ENCODE measurements around the gene LPIN1. TPM values are rescaled to one million over a fixed set of nuclear protein-coding genes. Genes with fewer than 3 reads are reported as not detected.

LPIN1 gene
- total RNA-seq, 1 donor from 2014 or later, result 23.4 TPM

DNA sequence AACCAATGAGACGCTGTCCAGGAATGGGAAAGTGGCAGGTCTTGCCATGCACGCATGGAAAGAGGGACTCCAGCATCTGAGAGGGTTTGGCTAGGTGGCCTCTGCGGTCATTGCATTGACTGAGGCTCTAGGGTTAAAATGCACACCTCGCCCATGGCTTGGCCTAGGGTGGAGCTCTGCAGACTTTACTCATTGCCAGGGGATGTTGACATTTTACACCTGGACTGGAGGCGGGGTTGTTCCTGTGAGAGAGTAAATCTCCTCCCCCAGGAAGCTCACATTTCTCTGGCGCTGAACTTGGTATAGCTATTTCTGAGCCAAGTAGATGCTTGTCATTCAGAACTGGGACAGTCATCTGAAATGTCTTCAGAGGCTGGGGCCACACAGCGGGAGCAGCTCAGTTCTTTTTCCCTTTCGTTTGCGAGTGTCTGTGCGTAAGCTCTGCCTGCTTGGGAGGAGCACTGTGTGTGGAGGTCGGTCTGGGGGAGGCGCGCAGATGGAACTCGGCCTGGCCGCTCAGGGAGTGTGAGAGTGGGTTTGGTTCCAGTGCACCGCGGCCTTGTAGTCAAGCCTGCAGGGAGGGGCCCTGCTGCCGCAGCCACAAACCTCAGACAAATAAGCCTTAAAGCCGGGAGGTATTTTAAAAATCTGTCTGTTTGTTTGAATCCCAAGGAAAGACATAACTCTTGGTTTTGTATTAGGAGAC is 76.5 kb downstream of the LPIN1 start:
- TF ChIP-seq EZH2 (IDR thresholded peaks at IDR 0.05; ENCODE audit: insufficient read depth, low read length), result no peak
- TF ChIP-seq, protein P1, sequence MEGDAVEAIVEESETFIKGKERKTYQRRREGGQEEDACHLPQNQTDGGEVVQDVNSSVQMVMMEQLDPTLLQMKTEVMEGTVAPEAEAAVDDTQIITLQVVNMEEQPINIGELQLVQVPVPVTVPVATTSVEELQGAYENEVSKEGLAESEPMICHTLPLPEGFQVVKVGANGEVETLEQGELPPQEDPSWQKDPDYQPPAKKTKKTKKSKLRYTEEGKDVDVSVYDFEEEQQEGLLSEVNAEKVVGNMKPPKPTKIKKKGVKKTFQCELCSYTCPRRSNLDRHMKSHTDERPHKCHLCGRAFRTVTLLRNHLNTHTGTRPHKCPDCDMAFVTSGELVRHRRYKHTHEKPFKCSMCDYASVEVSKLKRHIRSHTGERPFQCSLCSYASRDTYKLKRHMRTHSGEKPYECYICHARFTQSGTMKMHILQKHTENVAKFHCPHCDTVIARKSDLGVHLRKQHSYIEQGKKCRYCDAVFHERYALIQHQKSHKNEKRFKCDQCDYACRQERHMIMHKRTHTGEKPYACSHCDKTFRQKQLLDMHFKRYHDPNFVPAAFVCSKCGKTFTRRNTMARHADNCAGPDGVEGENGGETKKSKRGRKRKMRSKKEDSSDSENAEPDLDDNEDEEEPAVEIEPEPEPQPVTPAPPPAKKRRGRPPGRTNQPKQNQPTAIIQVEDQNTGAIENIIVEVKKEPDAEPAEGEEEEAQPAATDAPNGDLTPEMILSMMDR (IDR thresholded peaks at IDR 0.05; ENCODE audit: insufficient read depth, low read depth, low read length), result no peak
- Histone ChIP-seq H3K36me3 (ENCODE audit: insufficient read depth, low read length) (peaks cover 13% of the 10 kb centered on the region), H3K9ac (ENCODE audit: low read length) (no peak overlapping the region), H4K20me1 (ENCODE audit: insufficient read depth, low read length) (no peaks in the 10 kb centered on the region), H3K9me3 (ENCODE audit: insufficient read depth, low read depth, low read length) (no peaks in the 10 kb centered on the region), H3K4me1 (ENCODE audit: insufficient read depth, low read length) (no peaks in the 10 kb centered on the region), H3K4me3 (ENCODE audit: insufficient read depth, low read depth, low read length) (no peak overlapping the region), H3K4me2 (ENCODE audit: low read length) (no peak overlapping the region), H2AFZ (ENCODE audit: low read depth, low read length) (no peak overlapping the region), H3K79me2 (ENCODE audit: insufficient read depth, low read length) (no peaks in the 10 kb centered on the region), H3K27me3 (ENCODE audit: insufficient read depth, low read length) (no peaks in the 10 kb centered on the region), H3K27ac (ENCODE audit: low read depth, low read length) (no peak overlapping the region)
- FAIRE-seq, result no peak
- no peaks in the 10 kb centered on the region for H3K9me3 Mint-ChIP-seq (ENCODE audit: unreplicated experiment)
- H3K4me1 Mint-ChIP-seq (ENCODE audit: low read depth, unreplicated experiment), result no peaks in the 10 kb centered on the region
- peaks cover 22% of the 10 kb centered on the region for H3K36me3 Mint-ChIP-seq (ENCODE audit: low read depth, unreplicated experiment)
- DNase-seq (ENCODE audit: low read depth), result no peak
- H3K27ac Mint-ChIP-seq (ENCODE audit: unreplicated experiment), result no peak overlapping the region
- peaks cover 2% of the 10 kb centered on the region for H3K27me3 Mint-ChIP-seq (ENCODE audit: low read depth, unreplicated experiment)
- no peak overlapping the region for H3K4me3 Mint-ChIP-seq (ENCODE audit: unreplicated experiment)

DNA sequence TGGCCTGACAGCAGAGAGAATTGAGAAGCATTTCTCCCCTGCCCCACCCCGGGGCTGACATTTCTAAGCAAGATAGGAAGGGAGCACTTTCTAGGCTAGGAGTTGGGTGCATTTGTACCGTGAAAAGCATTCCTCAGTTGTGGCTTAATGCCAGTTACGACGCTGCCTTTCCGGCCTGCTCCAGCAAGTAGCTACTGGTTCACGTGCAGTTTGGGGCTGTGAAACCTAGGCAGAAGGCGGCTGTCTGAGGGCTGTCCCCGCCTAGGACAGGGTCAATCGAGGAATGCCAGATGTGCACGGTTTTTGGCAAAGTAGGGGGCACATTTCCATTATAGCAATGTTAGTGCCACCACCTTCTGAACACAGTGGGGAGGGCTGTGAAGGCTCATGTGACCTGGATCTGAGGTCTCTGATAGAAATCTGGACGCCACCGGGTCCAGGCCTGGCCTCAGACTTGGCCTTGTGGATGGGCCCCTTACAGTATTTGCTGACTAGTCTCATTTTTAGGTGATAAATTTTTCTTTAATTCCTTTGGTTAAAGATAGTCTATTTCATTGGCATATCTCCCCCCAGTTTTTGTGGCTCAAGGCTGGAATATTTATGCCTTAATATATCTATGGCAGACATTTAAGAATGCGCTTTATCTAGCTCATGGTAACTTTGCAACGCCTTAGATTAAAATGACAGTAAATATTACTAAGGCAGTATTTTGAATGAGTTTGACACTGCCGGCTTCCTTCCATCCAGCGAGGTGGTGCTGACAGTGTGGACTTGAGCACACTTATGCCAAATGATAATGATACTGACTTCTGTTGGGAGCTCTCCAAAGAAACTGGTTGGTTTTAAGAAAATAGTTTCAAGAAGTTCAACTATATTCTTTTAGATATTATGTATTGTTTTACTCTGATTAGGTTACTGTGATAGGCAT is 78.7 kb downstream of the LPIN1 start:
- Mint-ChIP-seq H3K4me3 (ENCODE audit: unreplicated experiment) (no peak overlapping the region), H3K9me3 (ENCODE audit: unreplicated experiment) (no peaks in the 10 kb centered on the region), H3K4me1 (ENCODE audit: low read depth, unreplicated experiment) (peaks cover 10% of the 10 kb centered on the region), H3K36me3 (ENCODE audit: low read depth, unreplicated experiment) (peaks cover 15% of the 10 kb centered on the region), H3K27me3 (ENCODE audit: low read depth, unreplicated experiment) (peaks cover 2% of the 10 kb centered on the region), H3K27ac (ENCODE audit: unreplicated experiment) (no peak overlapping the region)
- Histone ChIP-seq H4K20me1 (ENCODE audit: insufficient read depth, low read length) (no peaks in the 10 kb centered on the region), H3K79me2 (ENCODE audit: insufficient read depth, low read length) (no peaks in the 10 kb centered on the region), H3K27me3 (ENCODE audit: insufficient read depth, low read length) (no peaks in the 10 kb centered on the region), H3K27ac (ENCODE audit: low read depth, low read length) (no peak overlapping the region), H3K9ac (ENCODE audit: low read length) (no peak overlapping the region), H3K4me1 (ENCODE audit: insufficient read depth, low read length) (peaks cover 13% of the 10 kb centered on the region), H3K36me3 (ENCODE audit: insufficient read depth, low read length) (peaks cover 8% of the 10 kb centered on the region), H3K4me3 (ENCODE audit: insufficient read depth, low read depth, low read length) (no peak overlapping the region), H3K9me3 (ENCODE audit: insufficient read depth, low read depth, low read length) (no peaks in the 10 kb centered on the region), H3K4me2 (ENCODE audit: low read length) (no peak overlapping the region), H2AFZ (ENCODE audit: low read depth, low read length) (no peak overlapping the region)
- no peak for TF ChIP-seq EZH2 (IDR thresholded peaks at IDR 0.05; ENCODE audit: insufficient read depth, low read length)
- TF ChIP-seq, protein P1 (IDR thresholded peaks at IDR 0.05; ENCODE audit: insufficient read depth, low read depth, low read length), result no peak
- no peak for FAIRE-seq
- DNase-seq (ENCODE audit: low read depth), result no peak
